ENCODE data around the gene TIAM1.

TIAM1 gene

DNA sequence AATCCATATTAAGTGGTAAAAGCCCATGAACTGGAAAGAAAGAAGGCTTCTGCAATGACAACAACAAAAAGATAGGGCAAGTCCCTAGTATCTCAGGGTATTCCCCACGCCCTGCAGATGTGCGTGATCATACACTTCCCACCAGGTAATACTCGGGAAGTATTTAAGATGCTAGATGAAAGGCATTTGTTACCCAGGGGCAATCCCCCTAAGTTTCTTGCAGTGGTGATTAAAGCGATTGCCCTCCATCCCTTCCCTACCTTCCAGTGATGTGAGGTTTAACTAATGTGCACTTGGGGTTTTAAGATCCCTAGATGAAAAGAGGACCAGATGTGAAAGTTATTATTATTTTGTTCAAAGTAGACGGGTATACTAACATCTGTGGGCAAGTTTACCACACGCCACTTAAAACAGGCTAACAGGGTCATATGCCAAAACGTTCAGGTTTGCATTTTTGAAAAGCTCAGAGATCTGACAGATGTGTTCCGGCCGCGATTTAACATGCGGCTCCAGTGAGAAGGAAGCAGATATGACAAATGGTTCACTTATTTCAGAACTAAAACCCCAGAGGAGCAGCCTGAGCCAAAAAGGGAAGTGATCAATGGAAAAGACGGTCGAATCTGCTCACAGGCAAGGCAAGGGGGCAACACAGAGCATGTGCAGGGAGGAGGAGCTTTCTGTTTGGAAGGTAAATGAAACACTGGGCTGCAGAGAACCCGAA lies 17.4 kb downstream of the TIAM1 start:
- no peak for DNase-seq

DNA sequence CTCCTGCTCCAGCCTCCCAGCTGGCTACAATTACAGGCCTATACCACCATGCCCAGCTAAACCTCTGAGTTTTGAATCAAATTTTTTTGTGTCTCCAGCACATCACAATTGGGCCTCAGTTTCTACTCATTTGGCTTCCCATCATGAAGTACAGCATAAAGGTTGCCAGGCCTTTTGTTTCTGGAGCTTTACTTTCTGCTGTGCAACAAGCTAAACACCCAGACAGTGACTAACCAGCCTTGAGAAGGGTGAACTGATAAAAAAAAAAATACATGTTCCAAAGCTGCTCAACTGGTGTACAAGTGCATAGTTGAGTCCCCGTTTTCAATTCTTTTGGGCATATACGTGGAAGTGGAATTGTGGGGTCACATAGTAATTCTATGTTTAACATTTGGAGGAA lies 25.1 kb downstream of the TIAM1 start:
- no peak for DNase-seq

DNA sequence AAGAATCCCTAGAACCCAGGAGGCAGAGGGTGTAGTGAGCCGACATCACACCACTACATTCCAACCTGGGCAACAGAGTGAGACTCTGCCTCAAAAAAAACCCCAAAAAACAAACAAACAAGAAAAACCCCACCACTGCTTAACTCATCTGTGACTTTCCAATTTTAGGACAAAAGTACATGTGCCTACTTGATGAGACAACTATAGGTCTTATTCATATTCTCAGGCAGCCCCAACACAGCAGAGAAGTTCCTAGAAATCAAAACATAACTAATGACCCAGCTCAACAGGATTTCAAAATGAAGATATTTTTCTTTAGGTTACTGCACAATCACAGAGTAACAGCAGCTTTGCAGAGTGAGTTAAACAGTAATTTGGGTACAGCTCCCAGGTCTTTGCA lies 26.4 kb downstream of the TIAM1 start:
- DNase-seq = no peak

DNA sequence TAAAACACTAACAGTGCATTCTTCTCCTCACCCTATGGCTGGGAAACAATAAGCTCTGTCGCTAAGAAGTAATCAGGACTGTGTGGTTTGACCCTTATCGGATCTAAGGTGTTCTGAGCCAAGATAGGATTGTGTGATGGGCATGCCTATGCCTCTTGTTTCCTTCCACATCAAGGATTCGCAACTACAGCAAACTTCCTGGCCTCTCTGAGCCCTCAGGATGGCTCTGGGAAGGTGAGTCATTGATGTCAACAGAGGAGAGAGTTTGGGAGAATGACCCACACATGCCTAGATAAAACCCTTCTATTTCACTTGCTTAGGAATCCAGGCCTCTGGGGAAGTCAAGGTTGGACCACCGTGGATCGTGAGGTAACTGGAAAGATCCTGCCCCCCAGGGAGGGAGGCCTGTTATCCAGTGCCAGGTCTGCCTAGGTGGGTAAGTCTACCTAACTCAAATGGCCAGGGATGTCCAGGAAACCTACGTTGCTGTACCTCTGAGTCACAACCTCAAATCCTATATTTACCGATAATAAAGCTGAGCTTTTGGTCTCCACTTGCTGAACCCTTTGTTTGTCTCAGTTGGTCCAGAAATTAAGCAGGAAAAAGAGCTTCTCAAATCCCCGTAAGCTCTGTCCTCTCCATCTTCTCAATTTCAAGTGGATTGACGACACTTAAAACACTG lies 27.4 kb downstream of the TIAM1 start:
- DNase-seq = no peak

DNA sequence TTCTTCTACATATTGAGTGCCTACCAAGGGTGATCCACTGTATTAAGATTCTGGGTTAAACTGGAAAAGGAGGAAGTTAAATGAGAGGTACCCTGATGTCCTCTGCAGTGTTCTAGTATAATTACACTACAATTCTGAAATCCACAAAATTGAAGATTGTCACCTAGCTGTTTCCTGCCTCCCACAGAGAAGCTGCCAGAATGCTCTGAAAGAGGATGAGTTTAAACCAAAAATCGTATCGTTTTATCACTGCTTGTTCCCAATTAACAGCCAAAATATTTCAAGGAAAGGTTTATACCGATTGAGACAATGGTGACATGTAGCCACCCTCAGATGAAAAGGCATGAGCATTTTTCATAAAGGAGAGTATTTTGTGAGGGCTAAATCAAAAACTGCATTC lies 28.0 kb downstream of the TIAM1 start:
- DNase-seq = no peak

DNA sequence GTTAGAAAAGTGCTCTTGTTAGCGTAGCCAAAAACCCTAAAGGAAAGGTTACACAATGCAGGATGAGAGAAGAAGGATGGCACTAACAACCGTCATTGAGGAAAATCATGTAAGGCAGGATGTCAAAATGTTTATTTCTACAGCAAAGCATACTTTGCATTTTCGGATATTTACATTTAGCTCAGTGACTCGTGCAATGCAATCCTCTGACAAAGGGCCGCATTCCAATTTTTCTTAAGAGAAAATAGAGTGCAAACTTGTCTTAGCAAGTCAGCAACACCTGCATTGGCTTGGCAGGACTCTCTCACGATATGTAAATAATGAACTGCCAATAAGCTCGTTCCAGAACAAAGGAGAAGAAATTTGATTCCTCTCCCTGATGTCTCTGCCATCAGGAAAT lies 33.3 kb downstream of the TIAM1 start:
- peak; percentile 29 for DNase-seq

DNA sequence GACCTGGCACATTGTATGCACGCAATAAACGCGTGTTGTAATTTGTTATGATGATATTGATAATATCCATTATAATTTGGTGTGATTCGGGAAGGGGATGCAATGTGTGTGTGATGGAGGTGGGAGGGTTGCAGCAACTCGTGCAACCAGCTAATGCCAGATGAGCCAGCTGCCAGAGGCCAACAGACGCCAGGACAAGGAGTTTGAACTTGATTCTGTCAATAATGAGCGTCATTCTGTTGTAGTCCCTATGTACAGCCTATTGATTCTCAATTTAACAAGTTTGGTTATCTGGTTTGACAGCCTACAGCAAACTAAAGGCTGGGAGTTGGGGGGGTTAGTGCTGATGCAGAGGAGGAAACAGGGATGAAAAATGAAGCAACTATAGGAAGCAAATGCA lies 35.5 kb downstream of the TIAM1 start:
- DNase-seq = no peak

DNA sequence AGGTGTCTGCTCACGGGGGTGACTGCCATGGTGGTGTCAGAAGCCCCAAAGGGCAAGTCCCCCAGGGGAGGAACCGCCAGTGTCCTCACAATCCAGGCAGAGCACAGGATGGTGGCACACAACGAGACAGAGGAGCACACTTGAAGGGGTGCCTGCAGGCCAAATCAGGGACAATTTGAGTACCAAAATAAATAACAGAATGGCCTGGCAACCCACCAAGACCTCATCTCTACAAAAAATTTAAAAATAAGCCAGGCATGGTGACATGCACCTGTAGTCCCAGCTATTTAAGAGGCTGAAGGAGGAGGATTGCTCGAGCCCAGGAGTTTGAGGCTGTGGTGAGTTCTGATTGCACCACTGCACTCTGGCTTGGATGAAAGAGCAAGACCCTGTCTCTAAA lies 38.2 kb downstream of the TIAM1 start:
- DNase-seq = no peak

DNA sequence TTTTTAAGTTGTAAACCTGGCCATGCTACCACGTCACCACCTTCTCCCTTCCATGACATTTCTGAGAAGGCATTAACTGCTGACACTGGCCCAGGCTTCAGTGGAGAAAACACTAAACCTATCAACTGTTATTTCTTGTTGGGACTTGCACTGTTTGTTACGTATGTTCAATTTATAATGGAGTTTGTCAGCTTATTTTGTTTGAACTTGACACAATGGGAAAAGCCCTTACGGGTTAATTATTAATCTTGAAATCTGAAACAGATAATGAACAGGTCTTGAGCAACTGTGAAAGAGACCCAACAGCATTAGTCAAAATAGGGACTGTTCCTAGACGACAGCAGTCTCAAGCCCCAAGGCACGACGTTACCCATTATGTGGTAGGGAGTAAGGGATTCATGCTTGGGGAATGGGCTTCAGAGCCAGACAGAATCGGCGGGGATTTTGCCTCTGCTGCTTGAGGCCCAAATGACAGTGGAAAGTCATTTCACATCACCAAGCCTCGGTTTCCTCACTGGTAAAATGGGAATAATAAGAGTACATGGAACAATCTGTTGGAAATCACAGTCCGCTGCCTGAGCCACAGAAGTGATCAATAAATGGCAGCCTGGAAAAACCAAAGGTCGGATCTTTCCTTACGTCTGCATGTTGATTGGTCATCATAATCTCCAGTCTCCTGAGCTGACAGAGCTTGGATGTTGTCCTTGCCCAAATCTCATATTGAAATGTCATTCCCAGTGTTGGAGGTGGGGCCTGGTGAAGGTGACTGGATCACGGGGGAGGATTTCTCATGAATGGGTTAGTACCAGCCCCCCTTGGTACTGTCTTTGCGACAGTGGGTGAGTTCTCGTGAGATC lies 44.5 kb downstream of the TIAM1 start:
- no peak for DNase-seq

DNA sequence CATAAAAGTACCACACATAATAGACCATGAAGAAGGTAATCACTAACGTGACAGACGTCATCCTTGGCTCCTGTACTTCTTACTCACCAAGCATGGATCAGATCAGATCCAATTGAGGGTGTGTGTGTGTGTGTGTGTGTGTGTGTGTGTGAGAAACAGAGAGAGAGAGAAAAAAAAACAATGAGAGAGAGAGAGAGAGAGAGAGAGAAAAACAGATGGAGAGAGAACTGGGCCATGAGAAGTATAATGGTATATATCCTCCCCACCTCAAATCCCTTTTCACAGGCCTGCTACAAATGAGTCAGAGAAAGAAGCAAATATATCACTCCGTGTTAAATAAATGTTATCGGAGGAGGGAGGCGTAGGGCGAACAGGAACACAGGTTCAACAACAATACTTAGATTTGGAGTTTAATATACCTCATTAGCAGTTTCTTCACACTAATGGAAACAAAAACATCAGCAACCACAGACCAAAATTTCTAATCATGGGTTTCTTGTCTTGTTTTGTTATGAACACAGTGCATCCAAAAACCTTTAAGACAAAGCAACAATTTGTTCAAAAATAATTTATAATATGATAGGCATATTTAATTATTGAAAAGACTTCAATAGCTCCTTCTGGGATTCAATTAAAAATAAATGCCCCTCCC lies 45.3 kb downstream of the TIAM1 start:
- no peak for DNase-seq

DNA sequence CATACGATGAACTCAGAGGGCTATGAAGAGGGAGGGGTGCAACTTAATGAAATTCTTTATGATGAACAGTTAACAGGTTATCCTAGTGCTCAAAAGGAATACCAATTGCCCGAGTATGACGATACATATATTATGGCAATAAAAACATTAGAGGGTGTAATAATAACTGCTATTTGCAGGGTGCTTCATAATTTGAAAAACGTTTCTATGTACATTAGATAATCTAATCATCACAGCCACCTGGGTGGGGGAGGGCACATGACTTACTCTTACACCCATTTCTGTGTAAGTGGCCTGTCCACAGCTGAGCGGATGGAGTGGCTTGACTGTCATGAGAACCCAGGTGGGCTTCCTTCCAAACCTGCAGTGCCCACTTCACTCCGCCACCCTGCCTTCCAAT lies 46.3 kb downstream of the TIAM1 start:
- DNase-seq = no peak

DNA sequence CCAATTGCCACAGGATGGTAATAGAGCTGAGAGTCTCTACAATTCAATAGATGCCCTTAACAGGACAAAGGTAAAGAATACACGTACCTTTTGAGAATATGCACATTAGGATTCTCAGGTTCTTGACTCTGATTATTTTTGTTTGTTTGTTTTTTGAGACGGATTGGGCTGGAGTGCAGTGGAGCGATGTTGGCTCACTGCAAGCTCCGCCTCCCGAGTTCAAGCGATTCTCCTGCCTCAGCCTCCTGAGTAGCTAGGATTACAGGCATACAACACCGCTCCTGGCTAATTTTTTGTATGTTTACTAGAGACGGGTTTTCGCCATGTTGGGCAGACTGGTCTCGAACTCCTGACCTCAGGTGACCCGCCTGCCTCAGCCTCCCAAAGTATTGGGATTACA lies 48.4 kb downstream of the TIAM1 start:
- no peak for DNase-seq

DNA sequence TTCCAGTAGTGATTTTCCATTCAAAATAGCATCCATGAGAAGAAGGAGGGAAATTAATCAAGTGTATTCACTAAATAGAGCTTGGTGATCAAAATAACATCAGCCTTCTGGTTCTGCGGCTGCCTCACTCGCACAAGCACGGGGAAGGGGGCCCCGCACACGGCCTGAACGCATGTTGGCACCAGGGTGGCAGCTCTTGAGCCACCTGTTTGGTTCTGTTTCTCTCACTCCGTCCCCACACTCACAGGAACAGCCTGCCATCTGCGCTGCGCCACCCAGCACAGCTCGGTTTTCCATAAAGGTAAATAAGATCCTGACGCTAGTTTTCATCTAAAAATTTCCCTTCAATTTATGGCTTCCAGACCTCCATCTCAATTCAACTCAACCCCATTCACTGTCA lies 49.4 kb downstream of the TIAM1 start:
- DNase-seq = no peak

DNA sequence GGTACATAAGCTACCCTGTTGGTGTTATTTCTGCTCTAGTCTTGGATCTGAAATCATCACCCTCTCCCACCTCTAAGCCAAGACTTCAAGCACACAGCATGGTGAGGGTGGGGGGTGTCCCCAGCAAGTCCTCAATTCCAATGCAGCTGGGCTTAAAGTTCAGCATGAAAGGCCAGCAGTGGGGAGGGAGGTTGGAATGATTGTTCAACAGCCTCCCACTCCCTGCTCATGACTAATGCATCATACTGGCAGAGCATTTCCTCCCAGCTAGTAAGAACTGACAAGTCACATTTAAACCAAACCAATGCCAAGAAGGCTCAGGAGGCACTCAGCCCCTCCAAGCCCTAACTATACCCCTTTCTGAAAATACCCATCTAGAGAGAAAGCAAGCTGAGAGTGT lies 50.1 kb downstream of the TIAM1 start:
- no peak for DNase-seq

DNA sequence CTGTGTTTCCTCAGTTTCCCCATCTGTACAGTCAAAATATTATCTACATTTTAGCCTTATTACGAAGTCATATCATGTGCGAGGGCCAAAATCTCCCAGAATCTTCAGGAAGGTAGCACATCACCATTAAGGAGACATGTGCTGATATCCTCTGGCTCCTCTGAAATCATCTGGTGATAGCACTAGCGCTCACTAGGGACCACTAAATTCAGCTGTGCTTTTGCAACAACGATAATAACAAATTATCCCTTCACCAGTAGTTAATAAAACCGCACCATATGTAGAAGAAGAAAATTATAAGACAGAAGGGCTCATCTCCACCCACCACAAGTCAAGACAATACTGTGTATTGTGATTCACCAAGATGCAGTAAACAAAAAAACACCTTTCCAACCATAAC lies 53.3 kb downstream of the TIAM1 start:
- no peak for DNase-seq

DNA sequence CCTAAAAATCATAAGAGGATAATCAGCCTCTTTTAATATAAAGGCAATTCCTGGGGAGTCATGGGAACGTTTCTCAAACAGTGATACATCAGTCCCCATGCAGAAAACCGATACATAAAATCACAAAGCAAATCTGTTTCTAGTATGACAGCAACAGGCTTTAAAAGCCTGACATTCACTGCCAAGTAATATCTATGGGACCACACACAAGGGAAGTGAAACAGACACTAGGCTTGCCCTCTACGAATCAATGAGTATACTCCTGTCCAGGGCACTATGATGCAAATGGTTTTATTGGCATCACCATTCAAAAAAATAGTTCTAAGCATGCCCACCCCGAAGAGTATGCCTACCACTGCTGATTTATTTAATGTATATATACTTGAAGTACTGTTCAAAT lies 54.4 kb downstream of the TIAM1 start:
- DNase-seq = no peak

DNA sequence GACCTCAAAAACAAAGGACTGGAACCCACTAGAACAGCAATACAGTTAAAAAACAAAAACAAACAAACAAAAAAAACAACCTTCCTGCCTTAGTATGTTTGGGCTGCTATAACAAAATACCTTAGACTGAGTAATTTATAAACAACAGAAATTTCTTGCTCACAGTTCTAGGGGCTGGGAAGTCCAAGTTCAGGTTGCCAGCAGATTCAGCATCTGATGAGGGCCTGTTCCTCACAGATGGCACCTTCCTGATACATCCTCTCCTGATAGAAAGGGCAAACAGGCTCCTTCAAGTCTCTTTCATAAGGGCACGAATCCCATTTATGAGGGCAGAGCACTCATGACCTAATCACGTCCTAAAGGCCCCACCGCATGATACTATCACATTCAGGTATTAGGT lies 55.9 kb downstream of the TIAM1 start:
- DNase-seq = no peak

DNA sequence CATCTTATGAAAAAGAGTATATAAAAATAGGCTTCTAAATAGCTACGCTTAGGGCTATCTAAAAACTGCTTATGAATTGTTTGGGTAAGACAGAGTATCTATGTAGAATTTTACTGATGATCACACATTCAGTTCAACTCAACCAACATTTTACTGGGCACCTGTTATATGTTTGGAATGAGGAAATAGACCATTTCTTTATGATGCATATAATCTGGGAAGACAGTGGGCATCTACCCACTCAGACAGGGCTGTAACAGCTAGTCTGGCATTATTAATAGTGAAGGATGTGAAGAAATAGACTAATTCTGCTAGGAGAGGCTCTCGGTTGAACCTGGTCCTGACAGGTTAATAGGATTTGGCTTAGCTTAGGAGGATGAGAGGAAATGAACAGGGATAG lies 56.9 kb downstream of the TIAM1 start:
- no peak for DNase-seq

DNA sequence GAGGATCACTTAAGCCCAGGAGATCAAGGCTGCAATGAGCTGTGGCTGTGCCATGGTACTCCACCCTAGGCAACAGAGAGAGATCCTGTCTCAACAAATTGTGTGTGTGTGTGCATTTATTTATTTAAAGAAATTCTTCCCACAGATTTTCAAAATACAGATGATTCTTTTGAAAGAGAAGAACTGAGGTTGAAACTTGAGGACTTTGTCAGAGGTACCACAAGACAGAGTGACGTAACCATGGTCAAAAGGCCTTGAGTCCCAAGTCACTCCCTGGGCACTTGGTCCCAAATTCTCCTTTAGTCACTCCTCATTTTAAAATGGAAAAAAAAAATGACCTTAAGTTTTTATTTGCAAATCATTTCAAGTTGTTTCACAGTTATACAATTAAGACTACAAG lies 57.4 kb downstream of the TIAM1 start:
- no peak for DNase-seq

DNA sequence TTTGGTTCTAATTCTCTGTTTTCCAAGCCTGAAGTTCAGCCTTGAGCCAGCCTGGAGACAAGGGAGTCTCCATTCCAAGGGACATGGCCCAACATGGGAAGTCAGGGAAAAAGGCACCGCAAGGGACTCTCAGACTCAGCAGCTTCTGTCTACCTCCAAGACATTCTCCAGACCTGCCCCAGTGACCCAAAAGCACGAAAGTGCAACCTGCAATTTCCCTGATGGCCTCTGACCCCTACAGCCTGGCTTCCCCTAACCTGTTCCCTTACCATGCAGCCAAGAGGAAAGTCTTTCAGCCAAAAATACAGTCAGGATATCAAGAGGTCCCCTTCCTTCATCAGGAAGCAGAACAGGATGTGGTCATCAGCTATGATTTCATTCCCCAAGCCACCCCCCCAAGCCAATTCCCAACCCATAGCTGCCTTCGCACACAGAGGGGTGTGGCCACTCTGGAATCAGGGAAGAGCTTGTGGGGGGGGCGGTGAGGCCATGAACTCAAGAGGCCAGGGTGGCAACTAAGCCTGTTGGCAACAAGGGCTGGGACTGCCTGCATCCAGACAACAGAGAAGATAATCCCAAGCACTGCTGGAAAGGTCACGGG lies 59.2 kb downstream of the TIAM1 start:
- no peak for DNase-seq

DNA sequence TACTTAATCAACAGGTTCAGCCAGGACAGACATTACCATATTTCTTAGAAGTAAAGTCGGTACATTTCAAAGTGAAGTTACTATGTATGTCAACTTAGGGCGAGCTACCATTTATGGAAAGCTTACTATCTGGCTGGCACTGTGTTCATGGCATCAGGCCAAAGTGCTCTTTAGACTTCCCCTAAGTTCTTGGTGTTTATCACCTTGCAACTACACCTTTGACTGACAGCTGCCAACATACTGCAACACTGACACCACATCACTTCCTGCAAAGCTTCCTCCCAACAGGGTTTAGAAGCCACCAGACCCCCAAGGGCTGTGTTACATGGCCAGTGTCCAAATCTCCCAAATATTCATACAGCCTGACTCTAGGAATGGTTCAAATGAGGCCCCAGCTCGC lies 61.0 kb downstream of the TIAM1 start:
- no peak for DNase-seq

DNA sequence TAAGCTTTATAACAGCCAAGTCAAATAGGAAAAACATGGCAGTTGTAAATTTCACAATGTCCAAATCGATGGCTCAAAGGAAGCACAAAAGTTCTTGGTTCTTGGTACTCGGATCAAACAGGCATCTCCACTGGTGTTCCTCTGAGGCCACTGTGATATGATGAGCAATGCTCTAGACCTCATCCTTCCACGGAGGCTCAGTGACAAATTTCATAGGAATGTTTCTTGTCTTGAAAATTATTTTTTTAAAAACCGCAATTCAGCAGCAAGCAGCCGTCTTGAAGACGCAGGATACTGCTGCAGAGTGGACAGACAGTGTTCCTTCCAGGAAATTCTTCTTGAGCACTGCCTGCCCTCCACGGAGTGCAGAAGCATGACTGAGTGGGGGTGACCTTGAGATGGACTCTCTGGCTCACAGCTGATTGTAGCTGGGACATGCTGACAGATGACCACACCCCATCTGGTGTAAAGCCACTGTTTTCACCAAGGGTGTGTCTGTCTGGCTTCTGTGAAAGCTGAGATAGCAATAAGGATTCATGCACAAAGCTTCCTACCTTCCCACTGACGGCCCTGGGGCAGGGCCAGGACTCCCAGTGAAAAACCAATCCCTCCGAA lies 61.9 kb downstream of the TIAM1 start:
- no peak for DNase-seq

DNA sequence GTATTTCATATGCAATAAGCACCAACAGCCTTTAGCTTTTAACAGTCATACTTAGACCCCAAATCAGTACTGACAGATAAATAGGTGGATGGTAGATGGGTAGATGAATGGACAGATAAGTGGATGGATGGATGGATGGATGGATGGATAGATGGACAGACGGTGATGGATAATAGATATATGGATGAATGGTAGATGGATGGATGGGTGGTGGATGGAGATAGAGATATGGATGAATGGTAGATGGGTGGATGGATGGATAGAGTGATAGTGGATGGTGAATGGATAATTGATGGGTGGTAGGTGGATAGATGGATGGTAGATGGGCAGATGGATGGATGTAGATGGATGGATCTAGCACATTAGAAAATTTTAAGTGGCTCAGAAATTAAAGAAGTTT lies 62.5 kb downstream of the TIAM1 start:
- no peak for DNase-seq

Data from SHP77 treated with DMSO at 0.1 percent for 48 hours (cell line).